ENCODE measurements around the gene MRPL9. TPM values are rescaled to one million over a fixed set of nuclear protein-coding genes. Genes with fewer than 3 reads are reported as not detected.

The MRPL9 gene
- total and polyA plus RNA-seq, 7 experiments from 2014 or later = 77.0 to 168 (median 115) TPM

DNA sequence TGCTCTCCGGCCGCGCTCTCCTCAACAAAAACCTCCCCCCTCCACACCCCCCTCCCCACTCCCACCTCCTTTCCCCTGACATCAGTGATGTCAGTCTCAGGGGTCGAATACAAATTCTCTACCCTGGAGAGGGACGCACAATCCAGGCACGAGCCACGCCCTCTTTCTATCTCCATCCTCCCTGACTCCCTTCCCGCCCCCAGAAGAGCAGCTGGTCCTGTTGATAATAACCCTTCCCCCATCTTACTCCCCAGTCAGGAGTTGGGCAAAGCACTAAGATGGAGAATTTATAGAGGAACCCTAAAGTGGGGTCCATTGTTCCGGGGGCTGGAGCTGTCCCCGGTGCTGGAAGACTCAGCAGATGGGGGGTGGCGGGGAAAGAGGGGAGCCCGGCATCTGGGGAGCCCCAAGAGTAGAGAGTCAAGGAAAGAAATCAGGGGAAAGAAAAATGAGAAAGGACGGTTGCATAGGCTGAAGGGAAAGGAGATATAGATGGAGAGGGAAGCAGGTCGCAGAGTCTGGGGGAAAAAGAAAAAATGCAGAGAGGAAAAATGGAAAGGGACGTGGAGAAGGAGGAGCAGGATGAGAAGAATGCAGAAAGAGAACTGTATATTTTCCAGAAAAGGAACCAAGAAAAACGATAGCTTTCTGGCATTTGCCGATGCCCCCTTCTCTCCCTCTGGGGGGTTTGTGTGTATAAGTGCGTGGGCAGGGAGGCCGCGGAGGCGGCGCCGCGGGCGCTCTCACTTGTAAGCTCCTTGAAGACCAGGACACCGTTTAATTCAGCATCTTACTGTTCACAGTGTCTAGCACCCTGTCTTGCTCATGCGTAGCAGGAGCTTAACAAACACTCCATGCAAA is 46.3 kb downstream of the MRPL9 start, which contains the start of gene CELF3:
CELF3 (minus strand) TSS at position 33 of the 861 bp plus-strand sequence. CDS start 783 bp downstream, outside the sequence.
- Histone ChIP-seq H3K27ac (ENCODE audit: low read depth, low read length) (no peak within 1 kb of the TSS), H3K27me3 (ENCODE audit: control insufficient read depth in 2 of 2, insufficient read depth in 2 of 2, low read length in 2 of 2) (peaks cover 0 to 9% of the 10 kb centered on the region in 2 donors), H3K9me3 (ENCODE audit: control insufficient read depth in 2 of 3, low read length in 3 of 3) (no peaks in the 10 kb centered on the region), H3K4me1 (ENCODE audit: control insufficient read depth in 2 of 2, insufficient read depth in 2 of 2, low read length in 2 of 2) (peaks cover 6 to 14% of the 10 kb centered on the region in 2 donors), H3K4me3 (ENCODE audit: low read length) (no peak within 1 kb of the TSS), H3K36me3 (ENCODE audit: control insufficient read depth in 2 of 3, insufficient read depth in 3 of 3, low read length in 3 of 3) (no peaks in the 10 kb centered on the region)
- POLR2A ChIA-PET = interaction anchor here (0.7 kb wide), 1 partner anchor 22 kb away, joined by 3 read pairs; no protein-coding TSS in a partner anchor
- Mint-ChIP-seq H3K27ac (peak within 1 kb of the TSS in 2 of 9 donors; percentile 26 to 75), H3K9me3 (peaks cover 0 to 1% (median 0%) of the 10 kb centered on the region in 11 donors), H3K4me3 (peak within 1 kb of the TSS in 8 of 10 donors; percentile 7 to 83 (median 40)), H3K36me3 (peaks cover 0 to 5% (median 0%) of the 10 kb centered on the region in 5 donors), H3K4me1 (peaks cover 19 to 39% (median 26%) of the 10 kb centered on the region in 7 donors), H3K27me3 (peaks cover 60 to 71% (median 68%) of the 10 kb centered on the region in 5 donors)
- CTCF ChIA-PET = no interaction called here
- intact Hi-C loops (cut with micrococcal nuclease) = no loop called here
- ATAC-seq (peak; percentile 49), DNase-seq (peak in 6 of 9 donors; percentile 18 to 40 (median 32))

DNA sequence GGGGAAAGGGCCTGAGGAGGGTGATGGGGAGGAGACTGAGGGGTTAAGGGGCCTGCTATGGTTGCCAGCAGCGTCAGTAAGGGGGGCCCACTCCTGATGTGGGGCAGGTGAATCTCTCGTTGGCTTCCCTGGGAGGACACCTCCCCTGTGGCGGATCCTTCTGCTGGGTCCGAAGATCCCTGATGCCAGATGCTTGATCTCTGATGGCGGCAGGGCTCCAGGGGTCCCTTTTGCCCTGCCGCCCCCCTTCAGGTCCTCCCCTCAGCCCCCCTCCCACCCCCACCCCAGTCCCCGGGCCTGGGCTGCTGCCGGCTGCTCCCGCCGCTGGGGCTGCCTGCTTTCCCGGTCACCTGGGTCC is 46.9 kb downstream of the MRPL9 start:
- intact Hi-C loops (cut with micrococcal nuclease) = no loop called here
- Mint-ChIP-seq H3K9me3 (peaks cover 0 to 1% (median 0%) of the 10 kb centered on the region in 11 donors), H3K27me3 (peaks cover 60 to 73% (median 65%) of the 10 kb centered on the region in 5 donors), H3K4me1 (peaks cover 17 to 34% (median 23%) of the 10 kb centered on the region in 7 donors), H3K36me3 (peaks cover 0 to 5% (median 0%) of the 10 kb centered on the region in 5 donors), H3K27ac (no peak overlapping the region), H3K4me3 (peak overlapping the region in 1 of 10 donors; percentile 63)
- Histone ChIP-seq H3K27me3 (ENCODE audit: control insufficient read depth in 2 of 2, insufficient read depth in 2 of 2, low read length in 2 of 2) (peaks cover 0 to 9% of the 10 kb centered on the region in 2 donors), H3K27ac (ENCODE audit: low read depth, low read length) (no peak overlapping the region), H3K9me3 (ENCODE audit: control insufficient read depth in 2 of 3, low read length in 3 of 3) (no peaks in the 10 kb centered on the region), H3K4me3 (ENCODE audit: low read length) (no peak overlapping the region), H3K4me1 (ENCODE audit: control insufficient read depth in 2 of 2, insufficient read depth in 2 of 2, low read length in 2 of 2) (peaks cover under 1 to 9% of the 10 kb centered on the region in 2 donors), H3K36me3 (ENCODE audit: control insufficient read depth in 2 of 3, insufficient read depth in 3 of 3, low read length in 3 of 3) (no peaks in the 10 kb centered on the region)
- ATAC-seq (no peak), DNase-seq (no peak)
- ChIA-PET CTCF (no interaction called here), POLR2A (interaction anchor here (0.6 to 0.7 kb wide), 2 partner anchors 22 to 75 kb away, joined by 3 read pairs; no protein-coding TSS in a partner anchor)

DNA sequence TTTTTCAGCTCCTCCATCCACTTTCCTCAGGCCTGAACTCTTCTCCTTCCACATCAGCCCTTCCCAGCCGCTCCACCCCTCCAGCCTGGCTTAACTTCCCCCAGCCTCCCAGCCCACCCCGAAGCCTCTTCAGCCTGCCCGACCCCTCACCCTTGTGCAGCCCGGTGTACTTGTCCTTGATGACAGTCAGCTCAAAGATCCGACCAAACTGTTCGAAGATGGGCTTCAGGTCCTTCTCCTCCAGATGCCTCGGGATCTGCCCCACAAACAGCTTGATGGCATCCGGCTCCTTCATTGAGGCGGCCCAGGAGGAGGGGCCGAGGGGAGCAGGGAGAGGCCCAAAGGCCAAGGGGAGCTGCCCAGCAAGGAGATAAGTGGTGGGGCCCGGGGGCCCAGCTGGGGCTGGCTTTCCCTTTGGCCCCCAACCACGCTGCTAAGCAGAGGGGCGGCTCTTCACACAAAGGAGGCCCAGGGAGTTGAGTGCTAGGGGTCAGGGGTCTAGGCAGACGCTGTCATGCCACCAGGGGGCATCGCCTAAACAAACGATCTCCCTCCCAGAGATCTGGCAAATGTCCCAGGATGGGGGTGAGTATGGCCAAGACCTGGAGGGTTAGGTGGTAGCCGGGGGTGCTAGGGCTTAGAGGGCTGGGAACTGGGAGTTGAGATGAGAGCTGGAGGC is 47.4 kb downstream of the MRPL9 start:
- Mint-ChIP-seq H3K27me3 (peaks cover 60 to 73% (median 65%) of the 10 kb centered on the region in 5 donors), H3K9me3 (peaks cover 0 to 1% (median 0%) of the 10 kb centered on the region in 11 donors), H3K4me1 (peaks cover 14 to 29% (median 19%) of the 10 kb centered on the region in 7 donors), H3K27ac (no peak overlapping the region), H3K36me3 (peaks cover 0 to 5% (median 0%) of the 10 kb centered on the region in 5 donors), H3K4me3 (no peak overlapping the region)
- Histone ChIP-seq H3K36me3 (ENCODE audit: control insufficient read depth in 2 of 3, insufficient read depth in 3 of 3, low read length in 3 of 3) (no peaks in the 10 kb centered on the region), H3K4me1 (ENCODE audit: control insufficient read depth in 2 of 2, insufficient read depth in 2 of 2, low read length in 2 of 2) (peaks cover 0 to 6% of the 10 kb centered on the region in 2 donors), H3K4me3 (ENCODE audit: low read length) (no peak overlapping the region), H3K9me3 (ENCODE audit: control insufficient read depth in 2 of 3, low read length in 3 of 3) (no peaks in the 10 kb centered on the region), H3K27ac (ENCODE audit: low read depth, low read length) (no peak overlapping the region), H3K27me3 (ENCODE audit: control insufficient read depth in 2 of 2, insufficient read depth in 2 of 2, low read length in 2 of 2) (peaks cover 0 to 9% of the 10 kb centered on the region in 2 donors)
- no peak for DNase-seq
- intact Hi-C loops (cut with micrococcal nuclease) = no loop called here
- no peak for ATAC-seq
- CTCF ChIA-PET = no interaction called here
- POLR2A ChIA-PET = interaction anchor here (0.6 kb wide), 1 partner anchor 75 kb away, joined by 3 read pairs; no protein-coding TSS in a partner anchor

GRCh38 chr1:151714820-151715725 is 48.2 kb downstream of the MRPL9 start:
- POLR2A ChIA-PET = no interaction called here
- H3K9me3 Mint-ChIP-seq = peaks cover 0 to 1% (median 0%) of the 10 kb centered on the region in 11 donors
- H3K4me3 Mint-ChIP-seq = no peak overlapping the region
- peaks cover 53 to 65% (median 62%) of the 10 kb centered on the region in 5 donors for H3K27me3 Mint-ChIP-seq
- CTCF ChIA-PET = interaction anchor here (0.6 kb wide), 1 partner anchor 11 kb away, joined by 3 read pairs; no protein-coding TSS in a partner anchor
- peaks cover 7 to 21% (median 13%) of the 10 kb centered on the region in 7 donors for H3K4me1 Mint-ChIP-seq
- H3K27ac Mint-ChIP-seq = no peak overlapping the region
- intact Hi-C loops (cut with micrococcal nuclease) = no loop called here
- no peak for DNase-seq
- H3K36me3 Mint-ChIP-seq = peaks cover 0 to 5% (median 0%) of the 10 kb centered on the region in 5 donors
- Histone ChIP-seq H3K36me3 (ENCODE audit: control insufficient read depth in 2 of 3, insufficient read depth in 3 of 3, low read length in 3 of 3) (no peaks in the 10 kb centered on the region), H3K9me3 (ENCODE audit: control insufficient read depth in 2 of 3, low read length in 3 of 3) (no peaks in the 10 kb centered on the region), H3K4me3 (ENCODE audit: low read length) (no peak overlapping the region), H3K4me1 (ENCODE audit: control insufficient read depth in 2 of 2, insufficient read depth in 2 of 2, low read length in 2 of 2) (no peaks in the 10 kb centered on the region), H3K27ac (ENCODE audit: low read depth, low read length) (no peak overlapping the region), H3K27me3 (ENCODE audit: control insufficient read depth in 2 of 2, insufficient read depth in 2 of 2, low read length in 2 of 2) (peaks cover 0 to 9% of the 10 kb centered on the region in 2 donors)
- ATAC-seq = no peak

GRCh38 chr1:151713874-151714273 is 49.4 kb downstream of the MRPL9 start:
- peaks cover 0 to 9% of the 10 kb centered on the region in 2 donors for H3K27me3 ChIP-seq (ENCODE audit: control insufficient read depth in 2 of 2, insufficient read depth in 2 of 2, low read length in 2 of 2)
- POLR2A ChIA-PET = no interaction called here
- H3K4me3 ChIP-seq (ENCODE audit: low read length) = no peak overlapping the region
- CTCF ChIA-PET = no interaction called here
- Mint-ChIP-seq H3K9me3 (peaks cover 0 to 1% (median 0%) of the 10 kb centered on the region in 11 donors), H3K4me1 (peaks cover 6 to 15% (median 11%) of the 10 kb centered on the region in 7 donors), H3K27ac (no peak overlapping the region), H3K36me3 (peaks cover 0 to 5% (median 0%) of the 10 kb centered on the region in 5 donors), H3K4me3 (no peak overlapping the region), H3K27me3 (peaks cover 42 to 62% (median 52%) of the 10 kb centered on the region in 5 donors)
- H3K4me1 ChIP-seq (ENCODE audit: control insufficient read depth in 2 of 2, insufficient read depth in 2 of 2, low read length in 2 of 2) = no peaks in the 10 kb centered on the region
- no peak for ATAC-seq
- DNase-seq = no peak
- H3K9me3 ChIP-seq (ENCODE audit: control insufficient read depth in 2 of 3, low read length in 3 of 3) = no peaks in the 10 kb centered on the region
- H3K36me3 ChIP-seq (ENCODE audit: control insufficient read depth in 2 of 3, insufficient read depth in 3 of 3, low read length in 3 of 3) = no peaks in the 10 kb centered on the region
- intact Hi-C loops (cut with micrococcal nuclease) = no loop called here
- no peak overlapping the region for H3K27ac ChIP-seq (ENCODE audit: low read depth, low read length)

GRCh38 chr1:151713044-151713443 is 50.3 kb downstream of the MRPL9 start:
- Mint-ChIP-seq H3K4me3 (no peak overlapping the region), H3K4me1 (peaks cover 6 to 14% (median 11%) of the 10 kb centered on the region in 7 donors), H3K9me3 (peaks cover 0 to 1% (median 0%) of the 10 kb centered on the region in 11 donors), H3K36me3 (peaks cover 0 to 5% (median 0%) of the 10 kb centered on the region in 5 donors), H3K27ac (no peak overlapping the region), H3K27me3 (peaks cover 33 to 54% (median 44%) of the 10 kb centered on the region in 5 donors)
- intact Hi-C loops (cut with micrococcal nuclease) = no loop called here
- ATAC-seq (no peak), DNase-seq (no peak)
- no peaks in the 10 kb centered on the region for H3K36me3 ChIP-seq (ENCODE audit: control insufficient read depth in 2 of 3, insufficient read depth in 3 of 3, low read length in 3 of 3)
- ChIA-PET POLR2A (no interaction called here), CTCF (no interaction called here)
- no peak overlapping the region for H3K27ac ChIP-seq (ENCODE audit: low read depth, low read length)
- no peaks in the 10 kb centered on the region for H3K4me1 ChIP-seq (ENCODE audit: control insufficient read depth in 2 of 2, insufficient read depth in 2 of 2, low read length in 2 of 2)
- H3K27me3 ChIP-seq (ENCODE audit: control insufficient read depth in 2 of 2, insufficient read depth in 2 of 2, low read length in 2 of 2) = peaks cover 0 to 9% of the 10 kb centered on the region in 2 donors
- no peaks in the 10 kb centered on the region for H3K9me3 ChIP-seq (ENCODE audit: control insufficient read depth in 2 of 3, low read length in 3 of 3)
- H3K4me3 ChIP-seq (ENCODE audit: low read length) = no peak overlapping the region

Measured in naive thymus-derived CD4-positive, alpha-beta T cell (primary cell).